Endothelial cell of umbilical vein (primary cell): ENCODE measurements around the gene SNX19.

Source experiments
- JUN ChIP-seq: IDR thresholded peaks from 2 replicates; pipeline ENCODE4 v1.6.1; 2011; ENCODE audit warnings: borderline replicate concordance, low read depth; ENCODE audit not compliant: insufficient read length, insufficient read depth
- POLR2A ChIP-seq: IDR thresholded peaks from 2 replicates; pipeline ENCODE4 v1.6.1; 2012; ENCODE audit warnings: low read depth, mild to moderate bottlenecking, control low read depth, low read length
- TF ChIP-seq, protein P1 (sequence below), 2 donors: IDR thresholded peaks; 1 replicate in 1 of 2; 2 replicates in 1 of 2; pipeline ENCODE4 v1.5.1; 2011; ENCODE audit warnings: low read length in 2 of 2, mild to moderate bottlenecking in 2 of 2, moderate library complexity in 2 of 2, control low read depth in 1 of 2, inconsistent platforms in 1 of 2, low read depth in 1 of 2; ENCODE audit not compliant: insufficient read depth in 1 of 2; ENCODE audit errors: extremely low read depth in 1 of 2

DNA sequence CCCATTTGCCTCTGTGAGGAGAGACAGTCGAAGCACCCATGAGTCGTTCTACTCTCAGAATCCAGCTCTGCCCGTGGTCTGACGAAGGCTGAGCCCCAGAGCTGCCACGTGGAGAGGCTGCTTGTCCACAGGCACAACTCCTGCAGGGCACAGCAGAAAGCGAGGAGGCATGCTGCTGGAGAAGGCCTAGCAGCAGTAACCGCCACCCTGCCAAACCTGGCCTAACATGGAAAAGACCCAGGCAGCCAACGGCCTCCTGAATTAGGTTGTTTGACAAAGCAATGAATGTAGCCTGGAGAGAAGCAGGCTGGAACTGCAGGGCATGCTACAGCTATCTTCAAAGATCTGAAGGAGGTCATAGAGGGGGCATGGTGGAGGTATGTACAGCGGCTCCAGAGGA, 89.7 kb downstream of the SNX19 start:
- TF ChIP-seq JUN (no peak), POLR2A (no peak)
- TF ChIP-seq, protein P1, sequence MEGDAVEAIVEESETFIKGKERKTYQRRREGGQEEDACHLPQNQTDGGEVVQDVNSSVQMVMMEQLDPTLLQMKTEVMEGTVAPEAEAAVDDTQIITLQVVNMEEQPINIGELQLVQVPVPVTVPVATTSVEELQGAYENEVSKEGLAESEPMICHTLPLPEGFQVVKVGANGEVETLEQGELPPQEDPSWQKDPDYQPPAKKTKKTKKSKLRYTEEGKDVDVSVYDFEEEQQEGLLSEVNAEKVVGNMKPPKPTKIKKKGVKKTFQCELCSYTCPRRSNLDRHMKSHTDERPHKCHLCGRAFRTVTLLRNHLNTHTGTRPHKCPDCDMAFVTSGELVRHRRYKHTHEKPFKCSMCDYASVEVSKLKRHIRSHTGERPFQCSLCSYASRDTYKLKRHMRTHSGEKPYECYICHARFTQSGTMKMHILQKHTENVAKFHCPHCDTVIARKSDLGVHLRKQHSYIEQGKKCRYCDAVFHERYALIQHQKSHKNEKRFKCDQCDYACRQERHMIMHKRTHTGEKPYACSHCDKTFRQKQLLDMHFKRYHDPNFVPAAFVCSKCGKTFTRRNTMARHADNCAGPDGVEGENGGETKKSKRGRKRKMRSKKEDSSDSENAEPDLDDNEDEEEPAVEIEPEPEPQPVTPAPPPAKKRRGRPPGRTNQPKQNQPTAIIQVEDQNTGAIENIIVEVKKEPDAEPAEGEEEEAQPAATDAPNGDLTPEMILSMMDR (IDR thresholded peaks at IDR 0.05; ENCODE audit: extremely low read depth in 1 of 2, insufficient read depth in 1 of 2, low read depth in 1 of 2, low read length in 2 of 2), result no peak
